Measurements from ENCODE around the gene ATP2A2.

The ATP2A2 gene

DNA sequence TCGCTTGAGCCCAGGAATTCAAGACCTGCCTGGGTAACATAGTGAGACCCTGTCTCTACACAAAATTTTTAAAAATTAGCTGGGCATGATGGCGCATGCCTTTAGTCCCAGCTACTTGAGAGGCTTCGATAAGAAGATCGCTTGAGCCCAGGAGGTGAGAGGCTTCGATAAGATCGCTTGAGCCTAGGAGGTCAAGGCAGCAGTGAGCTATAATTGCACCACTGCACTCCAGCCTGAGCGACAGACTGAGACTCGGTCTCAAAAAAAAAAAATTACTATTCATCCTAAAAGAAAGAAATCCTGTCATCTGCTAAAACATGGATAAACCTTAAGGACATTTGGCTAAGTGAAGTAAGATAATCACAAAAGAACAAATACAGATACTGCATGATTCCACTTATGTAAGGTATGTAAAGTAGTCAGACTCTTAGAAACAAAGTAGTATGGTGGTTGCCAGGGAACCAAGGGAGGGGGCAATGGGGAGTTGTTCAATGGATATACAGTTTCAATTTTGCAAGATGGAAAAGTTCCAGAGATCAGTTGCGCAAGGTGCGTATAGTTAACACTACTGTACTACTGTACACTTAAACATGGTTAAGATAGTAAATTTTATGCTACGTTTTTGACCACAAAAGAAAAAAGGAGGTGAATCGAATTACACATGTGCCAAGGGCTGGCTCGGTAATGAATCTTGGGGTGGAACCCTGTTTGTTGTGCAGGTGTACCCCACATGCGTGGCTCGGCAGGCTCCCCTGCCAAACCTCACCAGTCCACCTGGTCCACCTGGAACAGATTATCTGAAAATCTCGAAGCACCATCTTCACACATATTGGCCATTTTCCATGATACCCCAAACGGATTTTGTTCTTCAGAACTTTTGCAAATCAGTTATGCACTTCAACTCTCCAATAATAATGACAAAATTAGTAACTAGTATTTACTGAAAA lies 18.3 kb upstream of the ATP2A2 start:
- DNase-seq, result peak in 1 of 2 donors; percentile 6

GRCh38 chr12:110266381-110266960 lies 14.6 kb upstream of the ATP2A2 start:
- no peak for DNase-seq

GRCh38 chr12:110266980-110267620 lies 13.9 kb upstream of the ATP2A2 start:
- DNase-seq, result no peak

DNA sequence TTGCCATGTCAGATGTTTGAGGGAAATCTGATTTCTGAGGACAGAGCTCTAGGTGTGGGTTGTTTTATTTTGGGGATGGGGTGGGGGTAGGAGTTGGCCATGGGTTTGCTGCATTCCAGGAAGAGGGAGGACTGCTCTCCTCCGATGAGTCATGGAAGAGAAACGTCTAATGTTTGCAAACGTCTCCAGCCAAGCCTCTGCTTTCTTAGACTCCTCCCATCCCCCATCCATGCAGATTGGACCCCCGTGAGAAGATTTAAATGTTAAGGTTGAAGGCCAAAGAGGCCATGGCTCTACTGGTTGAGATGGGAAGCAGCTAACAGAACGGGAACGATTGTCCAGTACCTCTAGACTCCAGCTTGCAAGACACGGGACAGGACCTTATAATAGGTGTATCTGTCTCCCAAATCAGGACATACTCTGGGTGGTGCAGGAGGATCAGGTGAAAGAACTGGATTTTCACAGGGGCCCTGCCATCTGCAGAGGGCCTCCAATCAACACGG lies 11.4 kb upstream of the ATP2A2 start:
- no peak for DNase-seq

DNA sequence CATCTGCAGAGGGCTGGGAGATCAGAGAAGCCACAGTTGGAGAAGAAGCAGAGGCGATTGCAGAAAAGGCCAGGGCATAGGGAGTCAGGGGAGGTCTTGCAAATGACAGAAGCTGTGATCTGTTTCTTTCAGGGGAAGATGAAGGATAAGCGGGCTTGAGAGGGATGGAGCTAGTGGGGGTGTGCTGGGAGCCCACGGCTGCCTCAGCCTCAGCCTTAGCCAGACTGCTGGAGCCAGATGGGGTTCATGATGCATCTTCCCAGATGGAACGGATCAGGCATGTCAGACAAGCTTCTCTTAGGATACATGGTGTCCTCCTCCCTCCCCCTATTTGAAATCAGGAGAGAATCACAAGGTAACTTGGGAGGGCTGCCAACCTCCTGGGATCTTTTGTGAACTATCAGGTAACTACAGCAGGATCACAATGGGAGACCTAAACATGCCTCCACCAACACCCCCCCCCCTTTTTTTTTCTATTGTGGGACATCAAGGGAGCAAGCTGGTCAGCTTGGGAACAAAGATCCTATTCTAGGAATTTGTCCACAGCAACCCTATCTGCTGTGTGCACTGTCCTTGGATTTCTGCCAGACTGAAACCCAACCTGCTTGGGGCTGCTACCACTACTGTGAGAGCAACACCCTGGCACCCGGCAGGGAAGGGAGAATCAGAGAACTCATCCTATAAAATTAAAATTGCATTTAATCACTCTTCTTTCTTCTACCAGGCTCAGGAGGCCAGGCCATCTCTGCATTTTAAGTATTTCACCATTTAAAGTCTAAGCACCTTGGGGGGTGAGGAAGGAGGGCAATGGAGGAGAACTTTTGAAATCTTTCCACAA lies 10.7 kb upstream of the ATP2A2 start:
- no peak for DNase-seq

GRCh38 chr12:110271015-110271414 lies 10.0 kb upstream of the ATP2A2 start:
- DNase-seq, result no peak

GRCh38 chr12:110277530-110278254 lies 3.4 kb upstream of the ATP2A2 start:
- no peak for DNase-seq

- no peak for DNase-seq
These were observed 2.9 kb upstream of the ATP2A2 start for GRCh38 chr12:110278255-110278536.

GRCh38 chr12:110279566-110280375 lies 1.3 kb upstream of the ATP2A2 start:
- no peak for DNase-seq

GRCh38 chr12:110280392-110280778 lies 662 bp upstream of the ATP2A2 start:
- DNase-seq, result peak; percentile 62 to 65

- peak; percentile 22 to 39 for DNase-seq
These were observed 677 bp downstream of the ATP2A2 start for GRCh38 chr12:110281549-110282299.

DNA sequence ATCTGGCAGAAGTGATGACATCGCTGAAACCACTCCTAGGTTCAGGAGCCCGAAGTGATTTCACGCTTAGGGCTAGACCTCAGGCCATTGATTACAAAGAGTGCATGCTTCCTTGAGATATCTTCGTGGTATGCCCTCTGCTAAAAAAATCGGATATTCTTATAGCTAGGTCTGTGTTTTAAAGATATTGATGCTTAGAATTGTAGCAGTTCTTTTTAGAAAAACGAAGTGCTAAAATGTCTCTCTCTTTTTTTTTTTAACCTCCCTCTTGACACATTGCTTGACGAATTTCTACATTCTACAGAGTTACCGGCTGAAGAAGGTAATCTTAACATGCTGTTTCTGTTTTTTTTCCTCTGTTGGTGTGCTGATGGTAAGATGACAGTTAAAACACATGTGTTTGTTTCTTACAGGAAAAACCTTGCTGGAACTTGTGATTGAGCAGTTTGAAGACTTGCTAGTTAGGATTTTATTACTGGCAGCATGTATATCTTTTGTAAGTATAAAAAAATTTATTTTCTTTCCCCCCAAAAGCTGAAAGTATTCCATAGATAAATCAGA lies 1.3 kb downstream of the ATP2A2 start:
- no peak for DNase-seq

GRCh38 chr12:110282956-110283817 lies 2.1 kb downstream of the ATP2A2 start:
- peak in 1 of 2 donors; percentile 27 for DNase-seq

DNA sequence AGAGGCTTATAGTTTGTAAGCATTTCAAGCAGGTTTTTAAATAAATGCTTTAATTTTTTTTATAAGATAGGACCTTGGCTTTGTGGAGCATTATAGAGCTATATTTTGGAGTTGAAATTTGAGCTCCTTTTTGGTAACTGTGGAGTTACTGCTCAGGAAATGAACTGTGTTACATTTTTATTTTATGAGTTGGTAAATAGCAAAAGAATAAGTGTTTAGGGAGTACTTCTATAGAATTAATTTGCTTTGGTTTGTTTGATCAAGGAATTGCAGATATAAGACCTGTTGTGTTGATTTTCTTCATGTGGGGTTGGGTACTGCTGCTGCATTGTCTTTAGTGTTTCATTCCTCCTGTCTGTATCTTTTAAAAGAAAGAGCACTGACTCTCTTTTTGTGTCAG lies 3.5 kb downstream of the ATP2A2 start:
- no peak for DNase-seq

GRCh38 chr12:110286623-110287022 lies 5.6 kb downstream of the ATP2A2 start:
- DNase-seq, result no peak

- DNase-seq, result no peak
These were observed 6.9 kb downstream of the ATP2A2 start for GRCh38 chr12:110287986-110288385.

DNA sequence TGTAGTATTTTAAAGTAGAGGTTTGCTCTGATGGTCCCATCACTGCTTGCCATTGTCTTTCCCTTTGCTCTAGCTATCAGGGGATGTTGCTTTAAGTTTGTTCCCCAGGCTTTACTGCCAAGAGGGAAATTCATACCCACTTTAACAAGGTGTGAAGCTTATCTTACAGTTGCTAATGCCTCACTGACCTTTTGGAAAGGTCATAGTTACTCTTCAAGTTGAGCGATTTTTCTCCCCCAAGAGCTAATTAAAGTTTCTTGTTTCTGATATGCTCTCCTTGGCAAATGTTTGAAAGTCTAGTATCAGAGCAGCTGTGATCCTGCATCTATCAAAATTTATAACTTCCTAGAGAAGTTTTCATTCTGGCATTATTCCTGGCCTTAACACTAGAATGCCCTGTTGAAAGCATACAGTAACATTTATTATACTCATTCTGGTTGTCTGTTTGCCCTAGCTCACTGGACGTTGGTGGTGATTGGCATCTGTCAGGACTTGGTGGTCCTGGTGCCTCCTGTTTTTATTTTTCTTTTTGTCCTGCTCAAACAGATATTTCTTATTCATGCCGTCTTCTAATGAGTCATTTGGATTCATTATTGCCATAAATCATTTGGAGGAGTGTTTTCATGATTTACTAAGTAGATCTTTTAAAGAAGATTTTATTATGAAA lies 8.1 kb downstream of the ATP2A2 start:
- DNase-seq, result no peak

GRCh38 chr12:110289711-110290078 lies 8.6 kb downstream of the ATP2A2 start:
- no peak for DNase-seq
